HCT116 (cell line): ENCODE results near the gene FAM53B. TPM values are rescaled to one million over a fixed set of nuclear protein-coding genes. Genes with fewer than 3 reads are reported as not detected.

Experiments
- ATAC-seq: fragments of 200-7000 bp; cut with Tn5 transposase; 2 replicates; pipeline ENCODE4 v1.9.1; 2020; ENCODE audit warnings: mild to moderate bottlenecking, moderate library complexity
- BruUV-seq: library from RNA; stranded (reverse); fragments of 400-500 nt; replicated peaks from 2 replicates; lab custom pipeline; 2021; lab: Mats Ljungman, UMichigan
- CTCF ChIA-PET: fragments of 300-600 bp; sonication (Branson Sonifier 250); formaldehyde crosslinking; loops from one replicate; lab custom pipeline; 2021; ENCODE audit warnings: antibody characterized with exemption; lab: Charles Lee
- POLR2A ChIA-PET: fragments of 300-600, 350-600 bp; sonication (Branson Sonifier 250); formaldehyde crosslinking; loops from one replicate; lab custom pipeline; 2021; ENCODE audit warnings: antibody characterized with exemption; lab: Charles Lee
- RAD21 ChIA-PET, 2 experiments: fragments of 300-600 bp; sonication (Branson Sonifier 250); formaldehyde crosslinking; loops; one replicate each; lab custom pipeline; 2023; ENCODE audit warnings: low total read pairs in 2 of 2; ENCODE audit not compliant: uncharacterized antibody in 2 of 2, unreplicated experiment in 2 of 2, low non-redundant PET in 1 of 2; lab: Charles Lee
- DNase-seq: peaks from one replicate; pipeline ENCODE4 v3.0.0-alpha.2; 2010; ENCODE audit warnings: low read depth, low spot score
- H2AFZ ChIP-seq: fragments of 200-600 bp; shearing (Covaris generic), sonication (generic); 2 replicates; pipeline ENCODE4 v1.6.1; 2017; ENCODE audit warnings: low read depth, mixed run types, mixed read lengths, antibody characterized with exemption, low read length; ENCODE audit not compliant: poor library complexity, severe bottlenecking
- H3K27ac ChIP-seq: 2 replicates; pipeline ENCODE4 v1.5.1; 2012; ENCODE audit warnings: low read depth, low read length
- H3K27me3 ChIP-seq: fragments of 200-600 bp; sonication (generic); 2 replicates; pipeline ENCODE4 v1.6.1; 2016; ENCODE audit warnings: mixed run types, low read length, mixed read lengths; ENCODE audit not compliant: insufficient read depth
- H3K36me3 ChIP-seq, 2 experiments: fragments of 200-500 bp in 1 of 2; fragments of 200-600 bp in 1 of 2; sonication (Bioruptor generic) in 1 of 2; sonication (generic) in 1 of 2; 2 replicates each; pipeline versions ENCODE4 v1.5.1 to v1.6.1; 2014 to 2016; ENCODE audit warnings: low read length in 2 of 2, inconsistent platforms in 1 of 2, mixed read lengths in 1 of 2, mixed run types in 1 of 2; ENCODE audit not compliant: insufficient read depth in 2 of 2, control insufficient read depth in 1 of 2
- H3K4me1 ChIP-seq, 2 experiments: fragments of 200-600 bp in 1 of 2; sonication (generic) in 1 of 2; 2 replicates each; pipeline versions ENCODE4 v1.5.1 to v1.6.1; 2012 to 2017; ENCODE audit warnings: low read length in 2 of 2, inconsistent platforms in 1 of 2, mild to moderate bottlenecking in 1 of 2, mixed read lengths in 1 of 2, mixed run types in 1 of 2, moderate library complexity in 1 of 2; ENCODE audit not compliant: insufficient read depth in 2 of 2, control insufficient read depth in 1 of 2
- H3K4me2 ChIP-seq: fragments of 200-600 bp; sonication (generic); 2 replicates; pipeline ENCODE4 v1.6.1; 2017; ENCODE audit warnings: mixed run types, low read length, mixed read lengths
- H3K4me3 ChIP-seq, 2 experiments: fragments of 200-600 bp in 1 of 2; sonication (generic) in 1 of 2; replicated peaks in 1 of 2; 2 replicates each; pipeline ENCODE4 v1.5.1; 2011 to 2016; ENCODE audit warnings: low read length in 2 of 2, control low read depth in 1 of 2, low read depth in 1 of 2, mild to moderate bottlenecking in 1 of 2, mixed read lengths in 1 of 2, mixed run types in 1 of 2
- H3K79me2 ChIP-seq: fragments of 200-600 bp; sonication (generic); 2 replicates; pipeline ENCODE4 v1.6.1; 2017; ENCODE audit warnings: mild to moderate bottlenecking, mixed run types, low read length, moderate library complexity, mixed read lengths; ENCODE audit not compliant: insufficient read depth
- H3K9ac ChIP-seq: fragments of 200-600 bp; sonication (generic); 2 replicates; pipeline ENCODE4 v1.6.1; 2016; ENCODE audit warnings: low read length, mixed read lengths
- H3K9me2 ChIP-seq: fragments of 200-600 bp; sonication (generic), shearing (Covaris generic); 2 replicates; pipeline ENCODE4 v1.6.1; 2017; ENCODE audit warnings: mixed run types, mild to moderate bottlenecking, moderate library complexity; ENCODE audit not compliant: insufficient read depth
- H3K9me3 ChIP-seq, 2 experiments: fragments of 200-500 bp in 1 of 2; fragments of 200-600 bp in 1 of 2; sonication (Bioruptor generic) in 1 of 2; sonication (generic) in 1 of 2; 2 replicates each; pipeline ENCODE4 v1.6.1; 2014 to 2017; ENCODE audit warnings: low read length in 2 of 2, mixed read lengths in 2 of 2, inconsistent platforms in 1 of 2, low read depth in 1 of 2, mild to moderate bottlenecking in 1 of 2, mixed run types in 1 of 2, moderate library complexity in 1 of 2; ENCODE audit not compliant: control insufficient read depth in 1 of 2, insufficient read depth in 1 of 2
- H4K20me1 ChIP-seq: fragments of 200-600 bp; sonication (generic), shearing (Covaris generic); 2 replicates; pipeline ENCODE4 v1.6.1; 2017; ENCODE audit warnings: mixed run types, mild to moderate bottlenecking, moderate library complexity; ENCODE audit not compliant: insufficient read depth
- CBX3 ChIP-seq: IDR thresholded peaks from 2 replicates; pipeline ENCODE4 v1.6.1; 2012; ENCODE audit warnings: low read depth
- CEBPB ChIP-seq: IDR thresholded peaks from 2 replicates; pipeline ENCODE4 v1.6.1; 2012; ENCODE audit warnings: low read depth
- EGR1 ChIP-seq: IDR thresholded peaks from 2 replicates; pipeline ENCODE4 v1.6.1; 2012; ENCODE audit warnings: low read depth
- ELF1 ChIP-seq: IDR thresholded peaks from 2 replicates; pipeline ENCODE4 v1.6.1; 2012; ENCODE audit warnings: low read depth, borderline replicate concordance
- EZH2 ChIP-seq: fragments of 200-600 bp; sonication (generic); IDR thresholded peaks from 2 replicates; pipeline ENCODE4 v1.6.1; 2017; ENCODE audit warnings: antibody characterized with exemption, mixed run types
- EZH2phosphoT487 ChIP-seq: fragments of 200-600 bp; IDR thresholded peaks from 2 replicates; pipeline ENCODE4 v1.6.1; 2018; ENCODE audit warnings: antibody characterized with exemption, borderline replicate concordance
- FOSL1 ChIP-seq: IDR thresholded peaks from 2 replicates; pipeline ENCODE4 v1.6.1; 2012; ENCODE audit warnings: low read depth
- JUND ChIP-seq: IDR thresholded peaks from 2 replicates; pipeline ENCODE4 v1.6.1; 2012
- POLR2A ChIP-seq: IDR thresholded peaks from 2 replicates; pipeline ENCODE4 v1.7.0; 2011; ENCODE audit warnings: borderline replicate concordance; ENCODE audit not compliant: insufficient read depth, insufficient read length; ENCODE audit errors: extremely low read depth
- POLR2AphosphoS5 ChIP-seq: IDR thresholded peaks from 2 replicates; pipeline ENCODE4 v1.6.1; 2011; ENCODE audit warnings: mild to moderate bottlenecking, low read depth, low read length, moderate library complexity
- RAD21 ChIP-seq: IDR thresholded peaks from 2 replicates; pipeline ENCODE4 v1.6.1; 2012; ENCODE audit warnings: low read depth, mild to moderate bottlenecking
- SIN3A ChIP-seq: IDR thresholded peaks from 2 replicates; pipeline ENCODE4 v1.6.1; 2012; ENCODE audit warnings: low read depth
- SRF ChIP-seq: IDR thresholded peaks from 2 replicates; pipeline ENCODE4 v1.6.1; 2012; ENCODE audit warnings: low read depth
- TCF7L2 ChIP-seq: IDR thresholded peaks from 2 replicates; pipeline ENCODE4 v1.7.0; 2011; ENCODE audit warnings: borderline replicate concordance, inconsistent platforms; ENCODE audit not compliant: insufficient read depth, insufficient read length; ENCODE audit errors: extremely low read depth
- YY1 ChIP-seq: IDR thresholded peaks from 2 replicates; pipeline ENCODE4 v1.6.1; 2011; ENCODE audit warnings: low read length, low read depth, moderate library complexity, mild to moderate bottlenecking; ENCODE audit not compliant: insufficient replicate concordance; ENCODE audit errors: extremely low read depth
- ZFX ChIP-seq: fragments of 450-650 bp; IDR thresholded peaks from 2 replicates; pipeline ENCODE4 v1.6.1; 2017
- intact Hi-C: fragments of 100-400 bp; cut with micrococcal nuclease; formaldehyde crosslinking; loops from 2 replicates; pipeline ENCODE4 v1.10.0; 2022
- total RNA-seq: library from RNA; stranded (reverse); gene quantifications from one replicate; pipeline ENCODE4 v1.2.1, GENCODE V29; 2021; ENCODE audit not compliant: unreplicated experiment
- TF ChIP-seq, protein P1 (sequence below): IDR thresholded peaks from 2 replicates; pipeline ENCODE4 v1.6.1; 2012
- TF ChIP-seq, protein P2 (sequence below), 3 experiments: fragments of 200-600 bp in 1 of 3; sonication (generic) in 1 of 3; IDR thresholded peaks in 2 of 3; conservative IDR thresholded peaks in 1 of 3; 2 replicates each; pipeline ENCODE4 v1.5.1; 2012 to 2017; ENCODE audit warnings: low read depth in 2 of 3, low read length in 2 of 3, antibody characterized with exemption in 1 of 3, borderline replicate concordance in 1 of 3, control low read depth in 1 of 3, mild to moderate bottlenecking in 1 of 3, mixed read lengths in 1 of 3, mixed run types in 1 of 3, moderate library complexity in 1 of 3; ENCODE audit not compliant: insufficient read depth in 1 of 3
- TF ChIP-seq, protein P3 (sequence below): IDR thresholded peaks from 2 replicates; pipeline ENCODE4 v1.6.1; 2012
- TF ChIP-seq, protein P4 (sequence below): IDR thresholded peaks from 2 replicates; pipeline ENCODE4 v1.6.1; 2011; ENCODE audit warnings: mild to moderate bottlenecking, low read length, moderate library complexity; ENCODE audit not compliant: insufficient replicate concordance; ENCODE audit errors: extremely low read depth

The FAM53B gene
- total RNA-seq, 1 experiment from 2014 or later = 19.6 TPM

DNA sequence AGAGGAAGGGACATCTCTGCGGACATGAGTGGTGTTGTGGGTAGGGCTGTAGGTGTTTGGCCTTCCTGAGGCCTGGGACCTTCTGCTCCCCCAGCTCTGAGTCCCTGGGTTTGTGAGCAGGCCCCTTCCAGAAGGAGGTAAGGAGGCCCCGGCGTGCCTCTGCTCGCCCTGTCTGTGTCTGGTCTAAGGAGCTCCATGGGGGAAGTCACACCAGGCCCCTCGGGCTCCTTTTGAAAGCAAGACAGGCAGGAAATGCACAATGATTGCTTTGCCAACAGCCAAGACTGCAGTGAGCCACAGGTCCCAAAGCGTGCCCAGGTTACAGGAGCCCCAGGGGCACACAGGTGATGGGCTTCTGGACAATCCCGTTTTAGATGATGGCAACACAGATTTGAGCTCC is 89.5 kb downstream of the FAM53B start:
- no TSS peak for BruUV-seq
- H3K9me3 ChIP-seq = no peaks in the 10 kb centered on the region
- no peaks in the 10 kb centered on the region for H3K36me3 ChIP-seq
- 0 out of 4 replicates have a peak, but pooled peaks cover 0 to 3% of the 10 kb centered on the region in 2 experiments for H3K4me1 ChIP-seq
- DNase-seq = no peak
- no peak for ATAC-seq
- no peak overlapping the region for H3K9ac ChIP-seq
- H3K9me2 ChIP-seq = no peaks in the 10 kb centered on the region
- TF ChIP-seq, protein P1, sequence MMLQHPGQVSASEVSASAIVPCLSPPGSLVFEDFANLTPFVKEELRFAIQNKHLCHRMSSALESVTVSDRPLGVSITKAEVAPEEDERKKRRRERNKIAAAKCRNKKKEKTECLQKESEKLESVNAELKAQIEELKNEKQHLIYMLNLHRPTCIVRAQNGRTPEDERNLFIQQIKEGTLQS = no peak
- TF ChIP-seq, protein P2, sequence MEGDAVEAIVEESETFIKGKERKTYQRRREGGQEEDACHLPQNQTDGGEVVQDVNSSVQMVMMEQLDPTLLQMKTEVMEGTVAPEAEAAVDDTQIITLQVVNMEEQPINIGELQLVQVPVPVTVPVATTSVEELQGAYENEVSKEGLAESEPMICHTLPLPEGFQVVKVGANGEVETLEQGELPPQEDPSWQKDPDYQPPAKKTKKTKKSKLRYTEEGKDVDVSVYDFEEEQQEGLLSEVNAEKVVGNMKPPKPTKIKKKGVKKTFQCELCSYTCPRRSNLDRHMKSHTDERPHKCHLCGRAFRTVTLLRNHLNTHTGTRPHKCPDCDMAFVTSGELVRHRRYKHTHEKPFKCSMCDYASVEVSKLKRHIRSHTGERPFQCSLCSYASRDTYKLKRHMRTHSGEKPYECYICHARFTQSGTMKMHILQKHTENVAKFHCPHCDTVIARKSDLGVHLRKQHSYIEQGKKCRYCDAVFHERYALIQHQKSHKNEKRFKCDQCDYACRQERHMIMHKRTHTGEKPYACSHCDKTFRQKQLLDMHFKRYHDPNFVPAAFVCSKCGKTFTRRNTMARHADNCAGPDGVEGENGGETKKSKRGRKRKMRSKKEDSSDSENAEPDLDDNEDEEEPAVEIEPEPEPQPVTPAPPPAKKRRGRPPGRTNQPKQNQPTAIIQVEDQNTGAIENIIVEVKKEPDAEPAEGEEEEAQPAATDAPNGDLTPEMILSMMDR (IDR thresholded peaks at IDR 0.05 in 2 of 3, conservative IDR thresholded peaks at IDR 0.05 in 1 of 3; ENCODE audit: borderline replicate concordance in 1 of 3, insufficient read depth in 1 of 3, low read depth in 2 of 3, low read length in 2 of 3) = no peak
- TF ChIP-seq EGR1 = no peak
- TF ChIP-seq SIN3A = no peak
- TF ChIP-seq RAD21 = no peak
- no peak for TF ChIP-seq SRF
- no peak for TF ChIP-seq TCF7L2
- no peak for TF ChIP-seq JUND
- TF ChIP-seq POLR2A = no peak
- no peak for TF ChIP-seq ZFX
- TF ChIP-seq, protein P3, sequence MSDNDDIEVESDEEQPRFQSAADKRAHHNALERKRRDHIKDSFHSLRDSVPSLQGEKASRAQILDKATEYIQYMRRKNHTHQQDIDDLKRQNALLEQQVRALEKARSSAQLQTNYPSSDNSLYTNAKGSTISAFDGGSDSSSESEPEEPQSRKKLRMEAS = no peak
- no peak for TF ChIP-seq EZH2phosphoT487
- no peak for TF ChIP-seq YY1
- TF ChIP-seq CEBPB = no peak
- TF ChIP-seq FOSL1 = no peak
- TF ChIP-seq ELF1 = no peak
- no peak for TF ChIP-seq EZH2
- no peak for TF ChIP-seq POLR2AphosphoS5
- TF ChIP-seq, protein P4, sequence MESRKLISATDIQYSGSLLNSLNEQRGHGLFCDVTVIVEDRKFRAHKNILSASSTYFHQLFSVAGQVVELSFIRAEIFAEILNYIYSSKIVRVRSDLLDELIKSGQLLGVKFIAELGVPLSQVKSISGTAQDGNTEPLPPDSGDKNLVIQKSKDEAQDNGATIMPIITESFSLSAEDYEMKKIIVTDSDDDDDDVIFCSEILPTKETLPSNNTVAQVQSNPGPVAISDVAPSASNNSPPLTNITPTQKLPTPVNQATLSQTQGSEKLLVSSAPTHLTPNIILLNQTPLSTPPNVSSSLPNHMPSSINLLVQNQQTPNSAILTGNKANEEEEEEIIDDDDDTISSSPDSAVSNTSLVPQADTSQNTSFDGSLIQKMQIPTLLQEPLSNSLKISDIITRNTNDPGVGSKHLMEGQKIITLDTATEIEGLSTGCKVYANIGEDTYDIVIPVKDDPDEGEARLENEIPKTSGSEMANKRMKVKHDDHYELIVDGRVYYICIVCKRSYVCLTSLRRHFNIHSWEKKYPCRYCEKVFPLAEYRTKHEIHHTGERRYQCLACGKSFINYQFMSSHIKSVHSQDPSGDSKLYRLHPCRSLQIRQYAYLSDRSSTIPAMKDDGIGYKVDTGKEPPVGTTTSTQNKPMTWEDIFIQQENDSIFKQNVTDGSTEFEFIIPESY = no peak
- no peak for TF ChIP-seq CBX3
- TF ChIP-seq, all 23 proteins: peak for 0
- Histone ChIP-seq H3K4me2 (no peak overlapping the region), H4K20me1 (no peaks in the 10 kb centered on the region), H3K4me3 (no peak overlapping the region), H2AFZ (no peak overlapping the region), H3K79me2 (no peaks in the 10 kb centered on the region; the same call in 1 of the 2 replicates), H3K27me3 (no peaks in the 10 kb centered on the region), H3K27ac (no peak overlapping the region)
- CTCF ChIA-PET = no interaction called here
- intact Hi-C loops = no loop called here
- RAD21 ChIA-PET = no interaction called here
- POLR2A ChIA-PET = no interaction called here
